A549 (cell line): ENCODE measurements around the gene MVB12B.

ENCODE experiments used
- CTCF ChIP-seq: fragments of >200 bp; sonication (Bioruptor Twin); formaldehyde crosslinking; IDR thresholded peaks from 3 replicates; pipeline ENCODE4 v1.5.1; 2016
- REST ChIP-seq: fragments of 200-600 bp; sonication (generic); IDR thresholded peaks from 2 replicates; pipeline ENCODE4 v1.6.1; 2016; ENCODE audit warnings: antibody characterized with exemption, mild to moderate bottlenecking, moderate library complexity

- TF ChIP-seq CTCF (no peak), REST (no peak)
Measured at GRCh38 chr9:126419475-126419874, 92.8 kb downstream of the MVB12B start.
